SU-DHL-6 (cell line): ENCODE results near the gene IL12RB2.

ENCODE experiments used
- CTCF ChIP-seq: fragments of 200-600 bp; sonication (generic); IDR thresholded peaks from one replicate; pipeline ENCODE4 v1.5.1; 2017; ENCODE audit warnings: antibody characterized with exemption, mild to moderate bottlenecking, low read length, moderate library complexity; ENCODE audit not compliant: insufficient read depth, poor library complexity, severe bottlenecking
- EZH2phosphoT487 ChIP-seq: fragments of 200-600 bp; sonication (generic), shearing (Covaris generic); conservative IDR thresholded peaks from 2 replicates; pipeline ENCODE4 v1.6.1; 2018; ENCODE audit warnings: mild to moderate bottlenecking, antibody characterized with exemption, low read length, moderate library complexity, mixed read lengths

- TF ChIP-seq CTCF (no peak), EZH2phosphoT487 (no peak)
These were observed 82.6 kb downstream of the IL12RB2 start for GRCh38 chr1:67390041-67390887.
